GM19372 (cell line): ENCODE measurements around the gene RPTOR.
A peak's percentile ranks its signal among the peaks of the same experiment; 100 is the strongest.

Experiments used
- ATAC-seq: cut with Tn5 transposase; IDR thresholded peaks from one replicate; pipeline ENCODE4 v1.9.1; 2021; ENCODE audit warnings: mild to moderate bottlenecking, low read depth, moderate library complexity; ENCODE audit not compliant: unreplicated experiment

RPTOR gene

GRCh38 chr17:80851277-80851925 is 306.8 kb downstream of the RPTOR start:
- ATAC-seq = no peak

- ATAC-seq = no peak
Measured at GRCh38 chr17:80852476-80853015, 307.9 kb downstream of the RPTOR start.

GRCh38 chr17:80853076-80853475 is 308.4 kb downstream of the RPTOR start:
- ATAC-seq = no peak

GRCh38 chr17:80854220-80854619 is 309.6 kb downstream of the RPTOR start:
- no peak for ATAC-seq

- no peak for ATAC-seq
Measured at GRCh38 chr17:80855196-80855947, 310.7 kb downstream of the RPTOR start.

GRCh38 chr17:80855948-80856862 is 311.6 kb downstream of the RPTOR start:
- peak; percentile 53 for ATAC-seq

- ATAC-seq = no peak
Measured at GRCh38 chr17:80856863-80857755, 312.5 kb downstream of the RPTOR start.

- ATAC-seq = no peak
Measured at GRCh38 chr17:80857756-80858171, 313.1 kb downstream of the RPTOR start.

- no peak for ATAC-seq
Measured at GRCh38 chr17:80858301-80859001, 313.8 kb downstream of the RPTOR start.

- no peak for ATAC-seq
Measured at GRCh38 chr17:80859002-80859941, 314.6 kb downstream of the RPTOR start.

- ATAC-seq = no peak
Measured at GRCh38 chr17:80860101-80860671, 315.5 kb downstream of the RPTOR start.

- ATAC-seq = no peak
Measured at GRCh38 chr17:80860703-80861417, 316.2 kb downstream of the RPTOR start.

- no peak for ATAC-seq
Measured at GRCh38 chr17:80861418-80861815, 316.8 kb downstream of the RPTOR start.

- no peak for ATAC-seq
Measured at GRCh38 chr17:80861892-80862291, 317.3 kb downstream of the RPTOR start.

- ATAC-seq = no peak
Measured at GRCh38 chr17:80862481-80862961, 317.9 kb downstream of the RPTOR start.

- ATAC-seq = no peak
Measured at GRCh38 chr17:80862978-80863377, 318.3 kb downstream of the RPTOR start.

- no peak for ATAC-seq
Measured at GRCh38 chr17:80863626-80864025, 319.0 kb downstream of the RPTOR start.
